ENCODE data around the gene MRPL24.
"Not testable (repeated sequence)": the region's sequence is repeated elsewhere in the genome, so short reads cannot be mapped to it uniquely, and the experiment has no call there.

The MRPL24 gene

DNA sequence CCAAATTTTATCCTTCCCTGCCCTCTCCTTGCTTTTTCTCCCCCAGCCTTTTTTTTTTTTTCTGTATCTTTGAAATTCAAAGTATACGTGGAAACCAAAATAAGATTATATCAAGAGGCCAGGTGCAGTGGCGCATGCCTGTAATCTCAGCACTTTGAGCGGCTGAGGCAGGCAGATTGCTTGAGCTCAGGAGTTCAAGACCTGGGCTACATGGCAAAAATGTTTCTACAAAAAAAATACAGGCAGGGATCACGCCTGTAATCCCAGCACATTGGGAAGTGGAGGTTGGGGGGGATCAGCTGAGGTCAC is 19.9 kb upstream of the MRPL24 start:
- H3K4me3 ChIP-seq (ENCODE audit: control insufficient read depth, low read depth, low read length), result no peak overlapping the region
- no peak for DNase-seq (ENCODE audit: low read depth)
- TF ChIP-seq CTCF (IDR thresholded peaks at IDR 0.05; ENCODE audit: control insufficient read depth, insufficient read depth, low read depth, low read length, missing control alignments), result no peak

- no peak for TF ChIP-seq CTCF (IDR thresholded peaks at IDR 0.05; ENCODE audit: control insufficient read depth, insufficient read depth, low read depth, low read length, missing control alignments)
- no peak for DNase-seq (ENCODE audit: low read depth)
- H3K4me3 ChIP-seq (ENCODE audit: control insufficient read depth, low read depth, low read length), result no peak overlapping the region
Observed at GRCh38 chr1:156760092-156760795, 19.4 kb upstream of the MRPL24 start.

GRCh38 chr1:156757572-156758253 is 16.8 kb upstream of the MRPL24 start:
- not testable (repeated sequence) for DNase-seq (ENCODE audit: low read depth)

GRCh38 chr1:156756355-156756754 is 15.5 kb upstream of the MRPL24 start:
- no peak overlapping the region for H3K4me3 ChIP-seq (ENCODE audit: control insufficient read depth, low read depth, low read length)
- no peak for TF ChIP-seq CTCF (IDR thresholded peaks at IDR 0.05; ENCODE audit: control insufficient read depth, insufficient read depth, low read depth, low read length, missing control alignments)
- DNase-seq (ENCODE audit: low read depth), result no peak

More at GRCh38 chr1:156757572-156758253, 16.8 kb upstream of the MRPL24 start:
- H3K4me3 ChIP-seq (ENCODE audit: control insufficient read depth, low read depth, low read length), result not testable (repeated sequence)

DNA sequence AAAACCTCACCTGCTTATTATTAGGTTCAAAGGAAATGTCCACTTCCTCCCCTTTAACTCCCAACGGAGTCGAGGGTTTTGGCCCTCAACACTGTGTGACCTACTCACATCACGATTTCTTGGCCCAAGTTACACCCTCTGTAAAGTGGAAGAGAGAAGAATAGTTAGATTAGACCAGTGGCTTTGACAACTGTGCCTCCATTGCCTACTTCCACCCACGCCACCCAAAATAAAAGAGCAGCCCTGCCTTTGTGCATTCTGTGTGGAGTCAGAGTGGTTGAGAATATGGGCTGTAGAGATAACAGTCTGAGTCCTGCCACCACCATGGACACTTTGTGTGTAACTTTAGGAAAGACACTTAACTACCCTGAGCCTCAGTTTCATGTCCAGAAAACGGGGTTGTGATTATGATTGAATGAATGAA is 14.7 kb upstream of the MRPL24 start:
- DNase-seq (ENCODE audit: low read depth), result no peak
- TF ChIP-seq CTCF (IDR thresholded peaks at IDR 0.05; ENCODE audit: control insufficient read depth, insufficient read depth, low read depth, low read length, missing control alignments), result no peak

DNA sequence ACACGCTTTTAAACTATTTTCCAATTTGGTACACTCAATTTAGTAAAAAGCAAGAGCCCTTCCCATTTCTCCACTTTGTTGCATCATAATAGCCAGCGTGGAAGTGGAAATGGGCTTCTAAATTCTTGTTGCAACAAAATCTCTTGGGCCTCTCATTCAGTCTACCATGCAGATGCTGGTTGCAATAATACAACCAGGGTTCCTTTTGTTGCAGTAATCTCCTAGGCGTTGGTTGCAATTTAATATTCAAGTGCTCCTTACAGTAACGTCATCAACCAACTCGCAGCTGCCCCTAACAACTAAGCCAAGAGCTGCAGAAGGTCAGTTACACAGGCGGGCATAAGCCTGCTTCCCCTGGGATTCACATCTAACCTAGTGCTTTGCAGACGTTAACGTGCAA is 13.3 kb upstream of the MRPL24 start:
- no peak overlapping the region for H3K4me3 ChIP-seq (ENCODE audit: control insufficient read depth, low read depth, low read length)
- TF ChIP-seq CTCF (IDR thresholded peaks at IDR 0.05; ENCODE audit: control insufficient read depth, insufficient read depth, low read depth, low read length, missing control alignments), result no peak
- no peak for DNase-seq (ENCODE audit: low read depth)

More for the DNA sequence above, 14.7 kb upstream of the MRPL24 start:
- no peak overlapping the region for H3K4me3 ChIP-seq (ENCODE audit: control insufficient read depth, low read depth, low read length)

DNA sequence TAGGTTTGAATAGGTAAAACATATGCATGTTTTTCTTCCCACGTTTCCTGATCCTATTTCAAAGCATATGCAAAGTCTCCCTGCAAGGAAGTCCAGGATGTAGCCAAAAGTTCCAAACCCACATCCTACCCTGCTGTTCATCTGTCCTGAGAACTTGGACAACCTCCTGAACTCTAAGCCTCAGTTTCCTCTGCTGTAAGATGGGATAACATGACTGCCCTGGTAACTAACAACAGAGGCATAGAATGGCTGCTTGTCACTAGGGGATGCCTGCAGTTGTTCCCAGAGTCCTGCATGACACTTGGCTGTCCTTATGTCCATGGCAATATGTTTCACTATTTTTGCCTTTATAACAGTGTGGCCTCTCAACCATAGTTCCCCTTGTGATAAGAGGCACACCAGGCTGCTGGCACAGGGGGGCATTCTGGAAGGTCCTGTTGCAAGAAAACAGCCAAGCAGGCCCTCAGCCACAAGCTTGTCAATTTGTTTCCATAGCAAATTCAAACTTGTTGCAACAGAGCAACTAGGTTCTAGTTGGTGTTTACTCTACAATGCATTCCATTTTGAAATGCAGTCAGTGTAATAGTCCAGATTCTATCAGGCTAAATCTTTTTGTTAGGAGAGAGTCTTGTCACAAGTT is 12.1 kb upstream of the MRPL24 start:
- H3K4me3 ChIP-seq (ENCODE audit: control insufficient read depth, low read depth, low read length), result peak overlapping the region; percentile 69
- TF ChIP-seq CTCF (IDR thresholded peaks at IDR 0.05; ENCODE audit: control insufficient read depth, insufficient read depth, low read depth, low read length, missing control alignments), result no peak
- no peak for DNase-seq (ENCODE audit: low read depth)
